Measurements from ENCODE around the gene DCDC2. TPM values are rescaled to one million over a fixed set of nuclear protein-coding genes. Genes with fewer than 3 reads are reported as not detected.

The DCDC2 gene
- polyA plus RNA-seq, 1 experiment: not detected

DNA sequence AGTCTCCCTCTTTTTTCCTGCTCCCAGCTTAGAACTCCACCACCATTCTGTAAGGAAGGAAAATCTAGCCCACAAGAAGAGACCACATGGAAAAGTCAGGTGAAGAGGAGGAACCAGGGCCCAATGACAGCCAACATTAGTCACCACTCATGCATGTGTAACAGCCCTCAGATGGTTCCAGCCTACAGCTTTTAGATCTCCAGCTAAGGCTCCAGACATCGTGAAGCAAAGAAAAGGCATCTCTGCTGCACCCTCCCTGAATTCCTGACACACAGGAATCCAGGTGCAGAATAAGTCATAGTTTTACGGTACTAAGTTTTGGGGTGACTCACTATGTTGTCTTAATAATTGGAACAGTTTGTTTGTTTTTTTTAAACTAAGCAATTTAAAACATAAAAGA lies 25.5 kb downstream of the DCDC2 start:
- POLR2A ChIA-PET: no interaction called here
- Histone ChIP-seq H3K36me3 (ENCODE audit: control insufficient read depth, insufficient read depth, low read length) (no peaks in the 10 kb centered on the region), H3K27me3 (ENCODE audit: control insufficient read depth, insufficient read depth, low read length) (no peaks in the 10 kb centered on the region), H3K4me3 (ENCODE audit: low read depth, low read length) (no peak overlapping the region)
- DNase-seq (ENCODE audit: low read depth): no peak
- TF ChIP-seq, protein P1, sequence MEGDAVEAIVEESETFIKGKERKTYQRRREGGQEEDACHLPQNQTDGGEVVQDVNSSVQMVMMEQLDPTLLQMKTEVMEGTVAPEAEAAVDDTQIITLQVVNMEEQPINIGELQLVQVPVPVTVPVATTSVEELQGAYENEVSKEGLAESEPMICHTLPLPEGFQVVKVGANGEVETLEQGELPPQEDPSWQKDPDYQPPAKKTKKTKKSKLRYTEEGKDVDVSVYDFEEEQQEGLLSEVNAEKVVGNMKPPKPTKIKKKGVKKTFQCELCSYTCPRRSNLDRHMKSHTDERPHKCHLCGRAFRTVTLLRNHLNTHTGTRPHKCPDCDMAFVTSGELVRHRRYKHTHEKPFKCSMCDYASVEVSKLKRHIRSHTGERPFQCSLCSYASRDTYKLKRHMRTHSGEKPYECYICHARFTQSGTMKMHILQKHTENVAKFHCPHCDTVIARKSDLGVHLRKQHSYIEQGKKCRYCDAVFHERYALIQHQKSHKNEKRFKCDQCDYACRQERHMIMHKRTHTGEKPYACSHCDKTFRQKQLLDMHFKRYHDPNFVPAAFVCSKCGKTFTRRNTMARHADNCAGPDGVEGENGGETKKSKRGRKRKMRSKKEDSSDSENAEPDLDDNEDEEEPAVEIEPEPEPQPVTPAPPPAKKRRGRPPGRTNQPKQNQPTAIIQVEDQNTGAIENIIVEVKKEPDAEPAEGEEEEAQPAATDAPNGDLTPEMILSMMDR (IDR thresholded peaks at IDR 0.05; ENCODE audit: insufficient read depth, low read depth, low read length): no peak
- CTCF ChIA-PET: no interaction called here

DNA sequence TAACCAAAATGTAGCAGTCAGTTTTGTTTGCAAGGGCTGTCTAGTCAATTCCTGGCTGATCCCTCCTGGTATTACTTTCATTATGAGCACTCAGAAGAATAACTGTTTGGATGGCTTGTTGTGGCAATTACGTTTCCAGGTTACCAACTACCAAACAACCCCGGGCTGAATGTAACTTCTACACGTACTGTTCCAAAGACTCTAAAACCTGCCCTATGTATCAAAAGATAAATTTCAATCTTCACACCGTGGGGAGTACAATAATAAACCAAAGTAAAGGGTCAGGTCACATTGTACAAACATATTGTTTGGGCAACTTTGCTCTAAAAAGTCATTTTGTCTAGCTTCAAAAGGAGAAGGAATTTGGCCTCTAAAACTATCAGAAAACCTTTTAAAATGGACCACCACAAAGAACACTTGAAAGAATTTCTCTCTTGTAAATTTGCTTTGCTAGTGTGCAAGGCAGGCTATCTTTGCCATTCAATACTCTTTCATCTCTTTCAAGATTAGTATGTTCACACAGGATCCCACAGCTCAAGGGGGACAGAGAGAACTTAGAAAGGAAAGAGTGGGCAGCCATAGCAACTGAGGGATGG lies 27.6 kb downstream of the DCDC2 start:
- TF ChIP-seq, protein P1 (IDR thresholded peaks at IDR 0.05; ENCODE audit: insufficient read depth, low read depth, low read length): no peak
- CTCF ChIA-PET: interaction anchor here (0.8 to 1.1 kb wide), 4 partner anchors 10 to 47 kb away, joined by 3 read pairs; no protein-coding TSS in a partner anchor

GRCh38 chr6:24329451-24329850 lies 28.4 kb downstream of the DCDC2 start:
- no peak overlapping the region for H3K4me3 ChIP-seq (ENCODE audit: low read depth, low read length)
- H3K27me3 ChIP-seq (ENCODE audit: control insufficient read depth, insufficient read depth, low read length): no peaks in the 10 kb centered on the region
- DNase-seq (ENCODE audit: low read depth): no peak
- CTCF ChIA-PET: interaction anchor here (0.8 to 0.9 kb wide), 3 partner anchors 15 to 46 kb away, joined by 3 read pairs; no protein-coding TSS in a partner anchor
- no peaks in the 10 kb centered on the region for H3K36me3 ChIP-seq (ENCODE audit: control insufficient read depth, insufficient read depth, low read length)
- POLR2A ChIA-PET: no interaction called here
- TF ChIP-seq, protein P1 (IDR thresholded peaks at IDR 0.05; ENCODE audit: insufficient read depth, low read depth, low read length): no peak

More for the DNA sequence above, 27.6 kb downstream of the DCDC2 start:
- no peaks in the 10 kb centered on the region for H3K27me3 ChIP-seq (ENCODE audit: control insufficient read depth, insufficient read depth, low read length)
- POLR2A ChIA-PET: no interaction called here
- no peak overlapping the region for H3K4me3 ChIP-seq (ENCODE audit: low read depth, low read length)
- no peaks in the 10 kb centered on the region for H3K36me3 ChIP-seq (ENCODE audit: control insufficient read depth, insufficient read depth, low read length)
- no peak for DNase-seq (ENCODE audit: low read depth)

- DNase-seq (ENCODE audit: low read depth): no peak
Observed at GRCh38 chr6:24329022-24329421, 28.8 kb downstream of the DCDC2 start.

DNA sequence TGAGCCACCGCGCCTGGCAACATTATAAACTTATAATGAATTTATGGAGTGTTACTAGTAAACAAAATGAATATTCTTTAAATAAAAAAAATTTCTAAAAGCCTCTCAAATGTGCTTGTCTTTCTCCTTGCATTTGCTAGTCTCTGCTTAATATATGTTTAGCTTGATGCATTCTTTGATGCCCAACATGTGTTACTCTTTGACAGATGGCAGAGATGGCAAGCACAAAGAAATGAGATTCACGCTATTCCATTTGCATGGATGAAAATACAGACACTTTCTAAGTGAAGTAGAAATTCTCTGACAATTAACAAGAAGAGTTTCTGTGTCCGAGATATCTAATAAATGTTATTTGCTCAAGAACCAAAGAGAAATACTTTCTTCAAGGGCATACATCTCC lies 30.1 kb downstream of the DCDC2 start:
- CTCF ChIA-PET: no interaction called here
- Histone ChIP-seq H3K4me3 (ENCODE audit: low read depth, low read length) (no peak overlapping the region), H3K27me3 (ENCODE audit: control insufficient read depth, insufficient read depth, low read length) (no peaks in the 10 kb centered on the region), H3K36me3 (ENCODE audit: control insufficient read depth, insufficient read depth, low read length) (no peaks in the 10 kb centered on the region)
- POLR2A ChIA-PET: no interaction called here
- DNase-seq (ENCODE audit: low read depth): no peak
- TF ChIP-seq, protein P1 (IDR thresholded peaks at IDR 0.05; ENCODE audit: insufficient read depth, low read depth, low read length): no peak

More at GRCh38 chr6:24329022-24329421, 28.8 kb downstream of the DCDC2 start:
- Histone ChIP-seq H3K36me3 (ENCODE audit: control insufficient read depth, insufficient read depth, low read length) (no peaks in the 10 kb centered on the region), H3K4me3 (ENCODE audit: low read depth, low read length) (no peak overlapping the region), H3K27me3 (ENCODE audit: control insufficient read depth, insufficient read depth, low read length) (no peaks in the 10 kb centered on the region)
- CTCF ChIA-PET: no interaction called here
- TF ChIP-seq, protein P1 (IDR thresholded peaks at IDR 0.05; ENCODE audit: insufficient read depth, low read depth, low read length): no peak
- POLR2A ChIA-PET: no interaction called here

Measured in BJ (cell line).